ENCODE results near the gene INHBA.

INHBA gene

GRCh38 chr7:41688906-41689305 is 14.0 kb downstream of the INHBA start:
- DNase-seq (ENCODE audit: low spot score), result no peak

GRCh38 chr7:41688012-41688625 is 14.8 kb downstream of the INHBA start:
- DNase-seq (ENCODE audit: low spot score), result no peak

GRCh38 chr7:41685684-41686083 is 17.2 kb downstream of the INHBA start:
- no peak for DNase-seq (ENCODE audit: low spot score)

GRCh38 chr7:41682422-41682821 is 20.5 kb downstream of the INHBA start:
- DNase-seq (ENCODE audit: low spot score), result no peak

GRCh38 chr7:41679566-41679965 is 23.3 kb downstream of the INHBA start:
- DNase-seq (ENCODE audit: low spot score), result no peak

GRCh38 chr7:41674505-41675023 is 28.3 kb downstream of the INHBA start:
- no peak for DNase-seq (ENCODE audit: low spot score)

GRCh38 chr7:41661596-41661995 is 41.3 kb downstream of the INHBA start:
- no peak for DNase-seq (ENCODE audit: low spot score)

- no peak for DNase-seq (ENCODE audit: low spot score)
Measured at GRCh38 chr7:41659539-41659938, 43.4 kb downstream of the INHBA start.

GRCh38 chr7:41656366-41656765 is 46.5 kb downstream of the INHBA start:
- DNase-seq (ENCODE audit: low spot score), result no peak

- no peak for DNase-seq (ENCODE audit: low spot score)
Measured at GRCh38 chr7:41655426-41655825, 47.5 kb downstream of the INHBA start.

- DNase-seq (ENCODE audit: low spot score), result no peak
Measured at GRCh38 chr7:41652267-41652666, 50.6 kb downstream of the INHBA start.

- DNase-seq (ENCODE audit: low spot score), result no peak
Measured at GRCh38 chr7:41648501-41648900, 54.4 kb downstream of the INHBA start.

GRCh38 chr7:41643616-41644015 is 59.3 kb downstream of the INHBA start:
- DNase-seq (ENCODE audit: low spot score), result no peak

GRCh38 chr7:41641665-41642014 is 61.2 kb downstream of the INHBA start:
- no peak for DNase-seq (ENCODE audit: low spot score)

- no peak for DNase-seq (ENCODE audit: low spot score)
Measured at GRCh38 chr7:41641011-41641664, 61.8 kb downstream of the INHBA start.

GRCh38 chr7:41640487-41640886 is 62.4 kb downstream of the INHBA start:
- no peak for DNase-seq (ENCODE audit: low spot score)

- DNase-seq (ENCODE audit: low spot score), result no peak
Measured at GRCh38 chr7:41637049-41637448, 65.8 kb downstream of the INHBA start.

All from putamen (tissue), 1 donor.